ENCODE measurements around the gene MUSTN1. TPM values are rescaled to one million over a fixed set of nuclear protein-coding genes. Genes with fewer than 3 reads are reported as not detected.

Gene MUSTN1
- total and polyA plus RNA-seq, 2 of the 13 experiments (the other 11 are each of a cell fraction or from before 2014, with no cell fraction given) = 0.84 to 1.4 TPM

- no TSS peak for BruUV-seq (replicated peaks)
- ChIA-PET CTCF (ENCODE audit: low intra/inter-chr PET ratio, low total read pairs) (no interaction called here), POLR2A (no interaction called here)
- TF ChIP-seq ATAD3A (CRISPR knock-in tag; IDR thresholded peaks at IDR 0.05) (no peak), TBL1XR1 (IDR thresholded peaks at IDR 0.05; ENCODE audit: borderline replicate concordance, low read length, partially characterized antibody) (no peak), SMARCE1 (IDR thresholded peaks at IDR 0.05; ENCODE audit: borderline replicate concordance) (no peak), ZNF432 (CRISPR knock-in tag; IDR thresholded peaks at IDR 0.05; ENCODE audit: borderline replicate concordance) (no peak), ZNF550 (CRISPR knock-in tag; IDR thresholded peaks at IDR 0.05; ENCODE audit: borderline replicate concordance) (no peak), ZSCAN22 (CRISPR knock-in tag; IDR thresholded peaks at IDR 0.05) (no peak), ZNF570 (CRISPR knock-in tag; IDR thresholded peaks at IDR 0.05; ENCODE audit: borderline replicate concordance) (no peak), ZNF12 (CRISPR knock-in tag; IDR thresholded peaks at IDR 0.05) (no peak), ZNF407 (CRISPR knock-in tag; IDR thresholded peaks at IDR 0.05; ENCODE audit: not compliant biosample characterization) (no peak), SRSF9 (IDR thresholded peaks at IDR 0.05; ENCODE audit: borderline replicate concordance, insufficient read depth, low read depth, low read length, poor library complexity, severe bottlenecking) (no peak), KDM2A (CRISPR knock-in tag; IDR thresholded peaks at IDR 0.05; ENCODE audit: borderline replicate concordance, low read depth) (no peak), ZFX (CRISPR knock-in tag; IDR thresholded peaks at IDR 0.05; ENCODE audit: low read depth) (no peak), MZF1 (CRISPR knock-in tag; IDR thresholded peaks at IDR 0.05; ENCODE audit: borderline replicate concordance) (no peak)
- no peaks in the 10 kb centered on the region for H3K79me2 ChIP-seq (ENCODE audit: insufficient read depth, low read length)
- 92% methylated on average over 4 of the region's 4 CpGs for WGBS (ENCODE audit: low lambda C conversion rate)
- H3K36me3 ChIP-seq (replicated peaks in 1 of 2; ENCODE audit: control insufficient read depth in 1 of 2, insufficient read depth in 2 of 2, low read length in 2 of 2) = no peaks in the 10 kb centered on the region
- no peak overlapping the region for H3K9ac ChIP-seq (ENCODE audit: insufficient read depth, low read depth, low read length)
- no peak overlapping the region for H3K27ac ChIP-seq (ENCODE audit: extremely low read length, insufficient read depth, low read length)
- H3K27me3 ChIP-seq (ENCODE audit: control insufficient read depth in 1 of 2, insufficient read depth in 2 of 2, low read length in 2 of 2) = no peaks in the 10 kb centered on the region
- FAIRE-seq = no peak
- H2AFZ ChIP-seq (ENCODE audit: low read length) = no peak overlapping the region
- ATAC-seq = no peak
- no peaks in the 10 kb centered on the region for H4K20me1 ChIP-seq (ENCODE audit: insufficient read depth, low read length)
- H3K9me3 ChIP-seq (ENCODE audit: low read length) = no peaks in the 10 kb centered on the region
- H3K4me2 ChIP-seq (ENCODE audit: low read depth, low read length) = no peak overlapping the region
- peaks cover 22% of the 10 kb centered on the region for H3K4me1 ChIP-seq (ENCODE audit: insufficient read depth, low read length)
- no peak for DNase-seq (ENCODE audit: low spot score)
- in situ Hi-C loops (cut with HindIII; ENCODE audit: extremely low pct_ligation_motif_present, low pct_unique_long_range_greater_than_20kb) (no loop called here), intact Hi-C loops (cut with micrococcal nuclease; ENCODE audit: unreplicated experiment) (no loop called here)
- no peak overlapping the region for H3K4me3 ChIP-seq (replicated peaks in 1 of 3; ENCODE audit: insufficient read depth in 1 of 3, low read depth in 2 of 3, low read length in 3 of 3)
These were observed 2.2 kb upstream of the MUSTN1 start for GRCh38 chr3:52836986-52837385.
